Measurements from ENCODE around the gene SMOC1.

The SMOC1 gene

GRCh38 chr14:69945912-69946311, 66.7 kb downstream of the SMOC1 start:
- no peak for DNase-seq

- DNase-seq, result no peak
Observed at GRCh38 chr14:69948351-69948750, 69.1 kb downstream of the SMOC1 start.

- DNase-seq, result no peak
Observed at GRCh38 chr14:69951263-69951662, 72.0 kb downstream of the SMOC1 start.

- no peak for DNase-seq
Observed at GRCh38 chr14:69951935-69952334, 72.7 kb downstream of the SMOC1 start.

GRCh38 chr14:69953266-69953915, 74.2 kb downstream of the SMOC1 start:
- no peak for DNase-seq

GRCh38 chr14:69955855-69956845, 76.9 kb downstream of the SMOC1 start:
- DNase-seq, result no peak

GRCh38 chr14:69956970-69957369, 77.8 kb downstream of the SMOC1 start:
- no peak for DNase-seq

GRCh38 chr14:69957986-69958385, 78.8 kb downstream of the SMOC1 start:
- DNase-seq, result no peak

- DNase-seq, result no peak
Observed at GRCh38 chr14:69959136-69959535, 79.9 kb downstream of the SMOC1 start.

GRCh38 chr14:69960296-69960695, 81.1 kb downstream of the SMOC1 start:
- DNase-seq, result no peak

GRCh38 chr14:69963966-69964365, 84.8 kb downstream of the SMOC1 start:
- no peak for DNase-seq

- DNase-seq, result no peak
Observed at GRCh38 chr14:69964841-69965240, 85.6 kb downstream of the SMOC1 start.

GRCh38 chr14:69968132-69968531, 88.9 kb downstream of the SMOC1 start:
- no peak for DNase-seq

GRCh38 chr14:69968681-69969080, 89.5 kb downstream of the SMOC1 start:
- DNase-seq, result no peak

GRCh38 chr14:69972755-69973154, 93.5 kb downstream of the SMOC1 start:
- DNase-seq, result no peak

GRCh38 chr14:69973846-69974245, 94.6 kb downstream of the SMOC1 start:
- no peak for DNase-seq

- DNase-seq, result no peak
Observed at GRCh38 chr14:69979882-69980281, 100.7 kb downstream of the SMOC1 start.

GRCh38 chr14:69980457-69981425, 101.5 kb downstream of the SMOC1 start:
- DNase-seq, result no peak

- no peak for DNase-seq
Observed at GRCh38 chr14:69982220-69982839, 103.1 kb downstream of the SMOC1 start.

- DNase-seq, result no peak
Observed at GRCh38 chr14:69982886-69983285, 103.7 kb downstream of the SMOC1 start.

GRCh38 chr14:69983317-69983716, 104.1 kb downstream of the SMOC1 start:
- DNase-seq, result no peak

- no peak for DNase-seq
Observed at GRCh38 chr14:69985463-69985862, 106.2 kb downstream of the SMOC1 start.

Measured in activated naive CD4-positive, alpha-beta T cell (primary cell).